ENCODE results near the gene B3GNT5.

B3GNT5 gene

DNA sequence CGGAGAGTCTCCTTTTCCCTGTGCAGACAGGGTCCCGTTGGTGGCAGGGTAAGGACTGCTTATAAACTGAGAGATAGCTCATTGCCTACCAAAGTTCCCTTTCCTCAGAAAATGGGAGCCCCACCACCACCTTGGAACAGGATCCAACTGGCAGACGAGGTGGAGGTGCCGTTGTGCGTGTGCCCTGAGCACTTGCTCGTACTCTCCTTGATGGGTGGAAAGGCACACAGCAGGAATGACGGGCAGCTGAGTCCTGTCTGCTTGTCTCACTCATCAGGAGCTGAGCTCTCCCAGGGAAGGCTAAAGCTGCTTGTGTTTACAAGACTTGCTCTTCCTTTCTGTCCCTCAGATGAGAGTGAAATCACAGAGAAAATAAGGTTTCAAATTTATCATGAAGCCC is 60.7 kb downstream of the B3GNT5 start:
- H3K27ac Mint-ChIP-seq, result no peak overlapping the region
- no peak for TF ChIP-seq CTCF (IDR thresholded peaks at IDR 0.05)
- no peaks in the 10 kb centered on the region for H3K9me3 Mint-ChIP-seq
- H3K4me1 Mint-ChIP-seq, result peaks cover 7% of the 10 kb centered on the region
- no peak for DNase-seq
- no peak overlapping the region for H3K4me3 Mint-ChIP-seq
- peaks cover 4% of the 10 kb centered on the region for H3K36me3 Mint-ChIP-seq (ENCODE audit: low read depth)
- peaks cover 9% of the 10 kb centered on the region for H3K27me3 Mint-ChIP-seq (ENCODE audit: low read depth, poor library complexity)

GRCh38 chr3:183315739-183316138 is 62.7 kb downstream of the B3GNT5 start:
- H3K36me3 Mint-ChIP-seq (ENCODE audit: low read depth), result no peaks in the 10 kb centered on the region
- peaks cover 9% of the 10 kb centered on the region for H3K27me3 Mint-ChIP-seq (ENCODE audit: low read depth, poor library complexity)
- H3K4me1 Mint-ChIP-seq, result peaks cover 7% of the 10 kb centered on the region
- no peak overlapping the region for H3K27ac Mint-ChIP-seq
- DNase-seq, result no peak
- no peak overlapping the region for H3K4me3 Mint-ChIP-seq
- TF ChIP-seq CTCF (IDR thresholded peaks at IDR 0.05), result no peak
- H3K9me3 Mint-ChIP-seq, result no peaks in the 10 kb centered on the region

DNA sequence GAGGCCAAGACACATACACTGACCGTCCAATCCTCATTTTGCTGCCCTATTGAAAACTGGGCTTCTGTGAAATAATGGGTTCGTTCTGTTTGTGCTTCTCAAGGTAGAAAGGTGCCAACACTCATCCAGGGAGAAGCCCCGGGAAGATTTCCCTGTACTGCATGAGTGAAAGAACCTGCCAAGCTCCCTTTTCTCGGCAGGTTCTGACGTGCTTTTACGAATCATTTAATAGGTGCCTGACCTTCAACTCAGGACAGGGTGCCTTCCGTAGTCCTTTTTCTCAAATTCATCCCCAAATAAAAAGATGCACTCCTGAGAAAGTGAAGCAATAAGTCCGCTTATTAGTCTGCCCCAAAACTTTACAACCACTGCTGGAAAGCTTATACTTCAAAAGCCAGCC is 64.2 kb downstream of the B3GNT5 start:
- Mint-ChIP-seq H3K4me3 (no peak overlapping the region), H3K27ac (peak overlapping the region; percentile 3), H3K9me3 (no peaks in the 10 kb centered on the region), H3K36me3 (ENCODE audit: low read depth) (no peaks in the 10 kb centered on the region), H3K4me1 (peaks cover 7% of the 10 kb centered on the region), H3K27me3 (ENCODE audit: low read depth, poor library complexity) (peaks cover 9% of the 10 kb centered on the region)
- TF ChIP-seq CTCF (IDR thresholded peaks at IDR 0.05), result no peak
- no peak for DNase-seq

GRCh38 chr3:183317886-183318865 is 65.1 kb downstream of the B3GNT5 start:
- Mint-ChIP-seq H3K27ac (peak overlapping the region; percentile 3), H3K27me3 (ENCODE audit: low read depth, poor library complexity) (peaks cover 6% of the 10 kb centered on the region), H3K4me1 (peaks cover 7% of the 10 kb centered on the region), H3K9me3 (no peaks in the 10 kb centered on the region), H3K4me3 (no peak overlapping the region), H3K36me3 (ENCODE audit: low read depth) (no peaks in the 10 kb centered on the region)
- no peak for TF ChIP-seq CTCF (IDR thresholded peaks at IDR 0.05)
- no peak for DNase-seq

- H3K27ac Mint-ChIP-seq, result no peak overlapping the region
- no peaks in the 10 kb centered on the region for H3K9me3 Mint-ChIP-seq
- H3K4me1 Mint-ChIP-seq, result peaks cover 5% of the 10 kb centered on the region
- H3K36me3 Mint-ChIP-seq (ENCODE audit: low read depth), result no peaks in the 10 kb centered on the region
- no peak for DNase-seq
- no peak for TF ChIP-seq CTCF (IDR thresholded peaks at IDR 0.05)
- H3K27me3 Mint-ChIP-seq (ENCODE audit: low read depth, poor library complexity), result peaks cover 4% of the 10 kb centered on the region
- no peak overlapping the region for H3K4me3 Mint-ChIP-seq
Measured at GRCh38 chr3:183318877-183319276, 65.8 kb downstream of the B3GNT5 start.

DNA sequence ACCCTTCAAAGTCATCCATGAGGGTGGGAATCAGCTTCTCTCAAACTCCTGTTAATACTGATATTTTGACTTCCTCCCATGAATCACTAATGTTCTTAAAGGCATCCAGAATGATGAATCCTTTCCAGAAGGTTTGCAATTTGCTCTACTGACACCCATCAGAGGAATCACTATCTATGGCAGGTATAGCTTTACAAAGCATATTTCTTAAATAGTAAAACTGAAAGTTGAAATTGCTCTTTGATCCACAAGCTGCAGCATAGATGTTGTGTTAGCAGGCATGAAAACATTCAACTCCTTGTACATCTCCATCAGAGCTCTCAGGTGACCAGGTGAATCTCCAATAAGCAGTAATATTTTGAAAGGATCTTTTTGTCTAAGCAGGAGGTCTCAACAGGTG is 66.3 kb downstream of the B3GNT5 start:
- DNase-seq, result no peak
- no peak for TF ChIP-seq CTCF (IDR thresholded peaks at IDR 0.05)
- H3K9me3 Mint-ChIP-seq, result no peaks in the 10 kb centered on the region
- peaks cover under 1% of the 10 kb centered on the region for H3K4me1 Mint-ChIP-seq
- no peak overlapping the region for H3K4me3 Mint-ChIP-seq
- no peaks in the 10 kb centered on the region for H3K36me3 Mint-ChIP-seq (ENCODE audit: low read depth)
- H3K27me3 Mint-ChIP-seq (ENCODE audit: low read depth, poor library complexity), result peaks cover 4% of the 10 kb centered on the region
- no peak overlapping the region for H3K27ac Mint-ChIP-seq

All from nephron progenitor cell (in vitro differentiated cells).